Jurkat, Clone E6-1 (cell line): ENCODE measurements around the gene FARP1.
A peak's percentile ranks its signal among the peaks of the same experiment; 100 is the strongest.

Source experiments
- DNase-seq: peaks from one replicate; pipeline ENCODE4 v3.0.0-alpha.2; 2011; ENCODE audit warnings: low read depth, low spot score
- H3K4me3 ChIP-seq: 2 replicates; pipeline ENCODE4 v1.5.1; 2011; ENCODE audit warnings: mild to moderate bottlenecking, low read length, control low read depth, moderate library complexity

The FARP1 gene

GRCh38 chr13:98190889-98191444, 48.1 kb downstream of the FARP1 start:
- no peak overlapping the region for H3K4me3 ChIP-seq
- DNase-seq: no peak

- H3K4me3 ChIP-seq: no peak overlapping the region
- DNase-seq: no peak
Measured at GRCh38 chr13:98192008-98192407, 49.1 kb downstream of the FARP1 start.

GRCh38 chr13:98195054-98195791, 52.3 kb downstream of the FARP1 start:
- no peak for DNase-seq
- no peak overlapping the region for H3K4me3 ChIP-seq

GRCh38 chr13:98198683-98199082, 55.8 kb downstream of the FARP1 start:
- H3K4me3 ChIP-seq: no peak overlapping the region
- DNase-seq: no peak

- H3K4me3 ChIP-seq: no peak overlapping the region
- no peak for DNase-seq
Measured at GRCh38 chr13:98199480-98199879, 56.6 kb downstream of the FARP1 start.

GRCh38 chr13:98200211-98200878, 57.5 kb downstream of the FARP1 start:
- DNase-seq: no peak
- H3K4me3 ChIP-seq: no peak overlapping the region

GRCh38 chr13:98201189-98201588, 58.3 kb downstream of the FARP1 start:
- DNase-seq: no peak
- H3K4me3 ChIP-seq: no peak overlapping the region

GRCh38 chr13:98201984-98202383, 59.1 kb downstream of the FARP1 start:
- no peak overlapping the region for H3K4me3 ChIP-seq
- DNase-seq: peak; percentile 18

GRCh38 chr13:98203646-98204326, 60.9 kb downstream of the FARP1 start:
- no peak for DNase-seq
- H3K4me3 ChIP-seq: no peak overlapping the region

GRCh38 chr13:98204546-98204945, 61.7 kb downstream of the FARP1 start:
- DNase-seq: no peak
- no peak overlapping the region for H3K4me3 ChIP-seq

GRCh38 chr13:98206946-98207345, 64.1 kb downstream of the FARP1 start:
- no peak overlapping the region for H3K4me3 ChIP-seq
- no peak for DNase-seq

GRCh38 chr13:98207416-98207815, 64.5 kb downstream of the FARP1 start:
- H3K4me3 ChIP-seq: no peak overlapping the region
- DNase-seq: no peak

- H3K4me3 ChIP-seq: no peak overlapping the region
- DNase-seq: no peak
Measured at GRCh38 chr13:98208606-98209005, 65.7 kb downstream of the FARP1 start.

GRCh38 chr13:98212763-98213162, 69.9 kb downstream of the FARP1 start:
- no peak overlapping the region for H3K4me3 ChIP-seq
- no peak for DNase-seq

GRCh38 chr13:98213354-98213753, 70.5 kb downstream of the FARP1 start:
- no peak for DNase-seq
- no peak overlapping the region for H3K4me3 ChIP-seq

GRCh38 chr13:98214008-98214643, 71.2 kb downstream of the FARP1 start:
- DNase-seq: no peak
- no peak overlapping the region for H3K4me3 ChIP-seq

GRCh38 chr13:98214707-98215106, 71.8 kb downstream of the FARP1 start:
- DNase-seq: no peak
- H3K4me3 ChIP-seq: no peak overlapping the region

- DNase-seq: no peak
- no peak overlapping the region for H3K4me3 ChIP-seq
Measured at GRCh38 chr13:98215508-98215907, 72.6 kb downstream of the FARP1 start.

- no peak for DNase-seq
- H3K4me3 ChIP-seq: no peak overlapping the region
Measured at GRCh38 chr13:98216135-98216565, 73.3 kb downstream of the FARP1 start.
